OCI-LY7 (cell line): ENCODE data around the gene KYAT1.

ENCODE experiments used
- EZH2phosphoT487 ChIP-seq: fragments of 200-600 bp; sonication (generic); IDR thresholded peaks from 2 replicates; pipeline ENCODE4 v1.6.1; 2018; ENCODE audit warnings: low read depth, borderline replicate concordance, mild to moderate bottlenecking, mixed run types, antibody characterized with exemption, low read length, moderate library complexity, mixed read lengths
- TF ChIP-seq, protein P1 (sequence below): fragments of 200-600 bp; sonication (generic); conservative IDR thresholded peaks from 2 replicates; pipeline ENCODE4 v1.5.1; 2014; ENCODE audit warnings: mild to moderate bottlenecking, antibody characterized with exemption, low read length, moderate library complexity, mixed read lengths

- TF ChIP-seq, protein P1, sequence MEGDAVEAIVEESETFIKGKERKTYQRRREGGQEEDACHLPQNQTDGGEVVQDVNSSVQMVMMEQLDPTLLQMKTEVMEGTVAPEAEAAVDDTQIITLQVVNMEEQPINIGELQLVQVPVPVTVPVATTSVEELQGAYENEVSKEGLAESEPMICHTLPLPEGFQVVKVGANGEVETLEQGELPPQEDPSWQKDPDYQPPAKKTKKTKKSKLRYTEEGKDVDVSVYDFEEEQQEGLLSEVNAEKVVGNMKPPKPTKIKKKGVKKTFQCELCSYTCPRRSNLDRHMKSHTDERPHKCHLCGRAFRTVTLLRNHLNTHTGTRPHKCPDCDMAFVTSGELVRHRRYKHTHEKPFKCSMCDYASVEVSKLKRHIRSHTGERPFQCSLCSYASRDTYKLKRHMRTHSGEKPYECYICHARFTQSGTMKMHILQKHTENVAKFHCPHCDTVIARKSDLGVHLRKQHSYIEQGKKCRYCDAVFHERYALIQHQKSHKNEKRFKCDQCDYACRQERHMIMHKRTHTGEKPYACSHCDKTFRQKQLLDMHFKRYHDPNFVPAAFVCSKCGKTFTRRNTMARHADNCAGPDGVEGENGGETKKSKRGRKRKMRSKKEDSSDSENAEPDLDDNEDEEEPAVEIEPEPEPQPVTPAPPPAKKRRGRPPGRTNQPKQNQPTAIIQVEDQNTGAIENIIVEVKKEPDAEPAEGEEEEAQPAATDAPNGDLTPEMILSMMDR = no peak
- TF ChIP-seq EZH2phosphoT487 = no peak
Observed at GRCh38 chr9:128887914-128888350, 6.2 kb upstream of the KYAT1 start.
